HEK293T (cell line): ENCODE data around the gene RRP36.

ENCODE experiments used
- CTCF ChIA-PET: fragments of 350-600 bp; formaldehyde crosslinking; extraction: SDS; loops from one replicate; lab custom pipeline; 2021; ENCODE audit warnings: antibody characterized with exemption, inconsistent platforms; lab: Yijun Ruan, JAX
- POLR2A ChIA-PET: fragments of 350-600 bp; formaldehyde crosslinking; extraction: SDS; loops from one replicate; lab custom pipeline; 2020; ENCODE audit warnings: antibody characterized with exemption, inconsistent platforms; lab: Yijun Ruan, JAX
- DNase-seq: peaks from one replicate; pipeline ENCODE4 v3.0.0; 2012; ENCODE audit warnings: mixed read lengths; ENCODE audit errors: extremely low spot score
- ARNT ChIP-seq: fragments of 450-650 bp; IDR thresholded peaks from 2 replicates; pipeline ENCODE4 v1.6.1; 2017; ENCODE audit warnings: mild to moderate bottlenecking
- BHLHE40 ChIP-seq: fragments of 450-650 bp; IDR thresholded peaks from 2 replicates; pipeline ENCODE4 v1.6.1; 2016; ENCODE audit warnings: mild to moderate bottlenecking, moderate library complexity, borderline replicate concordance
- CTBP1 ChIP-seq: fragments of 450-650 bp; IDR thresholded peaks from 2 replicates; pipeline ENCODE4 v1.6.1; 2016; ENCODE audit warnings: borderline replicate concordance
- ELF4 ChIP-seq: fragments of 450-650 bp; IDR thresholded peaks from 2 replicates; pipeline ENCODE4 v1.6.1; 2017; ENCODE audit warnings: antibody characterized with exemption
- FOXA1 ChIP-seq: fragments of 450-650 bp; IDR thresholded peaks from 2 replicates; pipeline ENCODE4 v1.6.1; 2016; ENCODE audit warnings: mild to moderate bottlenecking
- FOXK2 ChIP-seq: fragments of 450-650 bp; IDR thresholded peaks from 2 replicates; pipeline ENCODE4 v1.6.1; 2016; ENCODE audit warnings: mild to moderate bottlenecking
- FOXM1 ChIP-seq: fragments of 450-650 bp; IDR thresholded peaks from 2 replicates; pipeline ENCODE4 v1.6.1; 2017; ENCODE audit warnings: mild to moderate bottlenecking, borderline replicate concordance
- HDGF ChIP-seq: fragments of 450-650 bp; IDR thresholded peaks from 2 replicates; pipeline ENCODE4 v1.6.1; 2017; ENCODE audit warnings: antibody characterized with exemption, borderline replicate concordance
- L3MBTL2 ChIP-seq: fragments of 450-650 bp; conservative IDR thresholded peaks from 2 replicates; pipeline ENCODE4 v1.6.1; 2016; ENCODE audit warnings: mild to moderate bottlenecking
- LEF1 ChIP-seq: fragments of 450-650 bp; IDR thresholded peaks from 2 replicates; pipeline ENCODE4 v1.6.1; 2017; ENCODE audit warnings: mild to moderate bottlenecking, borderline replicate concordance
- NFRKB ChIP-seq: fragments of 450-650 bp; IDR thresholded peaks from 2 replicates; pipeline ENCODE4 v1.6.1; 2016; ENCODE audit warnings: mild to moderate bottlenecking, moderate library complexity
- SP1 ChIP-seq: fragments of 450-650 bp; IDR thresholded peaks from 2 replicates; pipeline ENCODE4 v1.6.1; 2017
- SUZ12 ChIP-seq: fragments of 450-650 bp; IDR thresholded peaks from 2 replicates; pipeline ENCODE4 v1.6.1; 2016; ENCODE audit warnings: mild to moderate bottlenecking
- TARDBP ChIP-seq: fragments of 450-650 bp; IDR thresholded peaks from 2 replicates; pipeline ENCODE4 v1.6.1; 2016
- ZNF384 ChIP-seq: fragments of 450-650 bp; IDR thresholded peaks from 2 replicates; pipeline ENCODE4 v1.6.1; 2016
- TF ChIP-seq, protein P1 (sequence below): fragments of 450-650 bp; IDR thresholded peaks from 2 replicates; pipeline ENCODE4 v1.6.1; 2016

The RRP36 gene

DNA sequence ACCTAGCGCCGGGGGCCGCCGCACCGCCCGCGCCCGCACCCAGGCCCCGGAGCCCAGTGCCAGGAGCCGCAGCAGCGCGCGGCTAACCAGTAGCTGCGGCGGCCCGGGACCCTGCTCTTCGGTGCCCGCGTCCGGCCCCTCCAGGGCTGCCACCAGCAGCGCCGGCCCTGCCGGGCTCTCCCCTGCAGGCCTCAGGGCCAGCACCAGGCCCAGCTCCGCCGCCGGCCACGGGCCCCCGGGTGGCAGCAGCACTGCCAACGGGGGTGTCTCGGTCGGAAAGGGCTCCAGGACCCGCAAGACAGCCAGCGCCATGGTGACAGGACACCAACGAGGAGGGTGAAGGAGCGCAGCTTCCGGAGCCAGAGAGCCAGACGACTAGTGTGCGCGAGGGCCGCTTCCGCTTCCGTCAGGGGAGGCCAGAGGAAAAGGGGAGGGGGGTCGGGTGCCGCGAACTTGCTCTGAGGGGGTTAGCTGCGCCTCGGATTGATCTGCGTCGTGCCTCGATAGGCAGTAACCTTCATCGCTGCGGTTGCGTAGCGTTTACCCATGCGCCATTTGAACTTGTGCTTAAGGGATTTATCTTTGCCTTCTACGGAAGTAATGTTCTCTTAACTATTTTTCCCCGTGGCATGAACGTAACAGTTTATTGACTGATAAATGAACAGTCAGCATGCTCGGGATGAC lies 42.4 kb upstream of the RRP36 start, which contains the start of gene PEX6:
Gene PEX6, minus strand, starts transcription at position 343 of the 684 bp plus-strand sequence. Its CDS starts 31 bp downstream, at position 312.
- DNase-seq, result peak; percentile 84
- ChIA-PET CTCF (interaction anchor here (1.1 kb wide), 1 partner anchor 80 kb away, joined by 4 read pairs; no protein-coding TSS in a partner anchor), POLR2A (interaction anchor here (0.7 to 3.9 kb wide), 32 partner anchors 9 to 265 kb away, joined by 3 to 47 read pairs (median 5); partner anchors contain the start of genes CNPY3, CUL7, GNMT and KLC4)
- TF ChIP-seq NFRKB (no peak), HDGF (no peak), LEF1 (peak; percentile 66; the same call in 1 of the 2 replicates), SP1 (no peak), ELF4 (peak; percentile 59), L3MBTL2 (peak; percentile 36; the same call in 1 of the 2 replicates), ARNT (no peak), FOXK2 (no peak), FOXA1 (no peak), SUZ12 (no peak), FOXM1 (no peak), CTBP1 (no peak)

DNA sequence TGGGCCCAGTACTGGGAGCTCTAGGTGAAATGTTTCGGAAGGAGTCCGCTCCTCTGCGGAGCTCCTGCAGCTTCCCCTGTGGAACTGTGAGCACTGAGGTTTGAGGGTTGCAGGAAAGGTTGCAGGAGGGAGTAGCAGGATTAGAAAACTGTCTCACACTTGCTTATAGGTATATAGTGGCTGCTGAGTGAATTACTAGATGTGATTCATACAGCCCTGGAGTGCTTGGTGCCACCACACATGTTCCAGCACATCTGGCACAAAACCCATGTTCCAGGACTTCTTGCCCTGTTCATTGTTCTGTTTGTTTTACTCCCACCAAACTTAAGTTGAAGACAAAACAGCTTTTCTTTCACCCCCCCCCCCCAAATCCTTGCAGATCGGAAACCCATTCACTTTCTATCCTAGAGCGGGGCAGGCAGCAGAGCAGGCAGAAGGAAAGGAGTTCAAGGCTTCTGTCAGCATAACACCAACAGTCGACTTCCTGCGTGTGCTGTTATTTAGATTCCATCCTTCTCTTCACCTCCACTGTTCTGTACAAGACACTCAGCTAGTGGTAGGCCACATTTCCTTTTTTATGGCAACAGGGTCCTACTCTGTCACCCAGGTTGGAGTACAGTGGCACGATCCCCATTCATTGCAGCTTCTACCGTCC lies 41.8 kb upstream of the RRP36 start:
- no peak for TF ChIP-seq FOXM1
- DNase-seq, result no peak
- CTCF ChIA-PET, result interaction anchor here (0.6 kb wide), 1 partner anchor 415 kb away, joined by 3 read pairs; no protein-coding TSS in a partner anchor
- POLR2A ChIA-PET, result interaction anchor here (0.7 to 3.9 kb wide), 28 partner anchors 9 to 195 kb away, joined by 3 to 47 read pairs (median 5); partner anchors contain the start of genes CNPY3, CUL7, GNMT and KLC4

DNA sequence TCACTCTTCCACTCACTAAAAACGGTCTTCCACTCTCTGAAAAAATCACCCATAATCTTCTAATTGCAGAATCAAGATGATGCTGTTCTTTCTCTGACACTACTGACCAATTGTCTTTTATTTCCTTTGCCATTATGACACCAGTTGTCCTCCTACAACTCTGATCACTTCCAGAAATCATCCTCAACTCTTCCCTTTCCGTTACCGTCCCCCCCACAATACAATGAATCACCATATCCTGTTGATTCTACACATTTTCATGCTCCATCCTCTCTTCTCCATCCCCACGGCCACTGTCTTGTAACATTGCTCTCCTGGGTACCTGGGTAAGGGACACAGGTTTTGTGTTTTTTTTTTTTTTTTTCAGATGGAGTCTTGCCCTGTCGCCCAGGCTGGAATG lies 39.6 kb upstream of the RRP36 start:
- ChIA-PET CTCF (no interaction called here), POLR2A (interaction anchor here (3.9 kb wide), 1 partner anchor 40 kb away, joined by 19 read pairs; the partner anchor contains the start of gene RRP36)
- no peak for DNase-seq
- TF ChIP-seq L3MBTL2, result no peak

DNA sequence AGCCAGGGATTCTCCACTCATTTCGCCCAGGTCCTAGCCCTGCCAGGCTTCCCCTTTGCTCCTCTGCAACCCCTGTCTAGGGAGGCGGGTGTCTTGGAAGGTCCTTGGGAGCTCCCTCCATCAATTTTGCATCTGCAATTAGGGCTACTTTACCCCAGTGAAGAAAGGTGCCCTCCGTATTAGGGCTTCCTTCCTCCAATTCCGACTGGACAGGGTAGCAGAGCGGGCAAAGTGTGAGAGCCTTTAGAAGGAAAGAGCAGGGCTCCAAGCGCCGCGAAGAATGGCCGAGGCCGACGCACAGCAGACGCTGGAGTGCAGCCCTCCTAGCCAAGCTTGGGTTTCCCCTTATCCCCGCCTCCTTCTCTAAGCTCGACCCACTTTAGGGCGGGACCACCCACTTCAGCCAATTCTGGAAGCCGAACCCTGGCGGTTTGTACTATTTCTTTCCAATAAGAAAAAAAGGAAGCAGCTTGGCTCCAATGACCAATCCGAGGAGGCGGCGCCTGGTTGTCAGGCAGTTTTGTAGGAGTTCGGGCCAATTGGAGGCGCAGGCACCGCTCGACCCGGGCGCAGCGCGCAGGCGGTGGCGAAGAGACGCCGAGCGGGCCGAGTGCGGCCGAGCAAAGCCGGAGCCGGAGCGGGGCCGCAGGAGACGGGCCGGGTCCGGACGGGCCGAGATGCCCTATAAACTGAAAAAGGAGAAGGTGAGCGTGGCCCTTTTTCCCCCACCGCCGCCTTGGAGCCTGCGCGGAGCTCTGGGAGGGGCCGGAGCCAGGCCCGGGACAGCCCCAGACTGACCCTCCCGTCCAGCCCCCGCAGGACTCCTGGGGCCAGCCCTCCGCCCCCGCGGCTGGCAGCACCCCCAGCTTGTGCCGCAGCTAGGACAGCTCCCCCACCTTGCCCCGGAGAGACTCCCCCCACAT lies 37.2 kb upstream of the RRP36 start, which contains the start of gene PPP2R5D:
Gene PPP2R5D, plus strand, starts transcription at position 570 of the 923 bp plus-strand sequence. Its CDS starts 108 bp downstream, at position 678.
- TF ChIP-seq SP1, result no peak
- TF ChIP-seq SUZ12, result no peak
- 0 out of 2 replicates have a peak, but pooled peaks have one; percentile 37 for TF ChIP-seq HDGF
- no peak for TF ChIP-seq FOXK2
- no peak for TF ChIP-seq ARNT
- TF ChIP-seq CTBP1, result no peak
- no peak for TF ChIP-seq LEF1
- TF ChIP-seq, protein P1, sequence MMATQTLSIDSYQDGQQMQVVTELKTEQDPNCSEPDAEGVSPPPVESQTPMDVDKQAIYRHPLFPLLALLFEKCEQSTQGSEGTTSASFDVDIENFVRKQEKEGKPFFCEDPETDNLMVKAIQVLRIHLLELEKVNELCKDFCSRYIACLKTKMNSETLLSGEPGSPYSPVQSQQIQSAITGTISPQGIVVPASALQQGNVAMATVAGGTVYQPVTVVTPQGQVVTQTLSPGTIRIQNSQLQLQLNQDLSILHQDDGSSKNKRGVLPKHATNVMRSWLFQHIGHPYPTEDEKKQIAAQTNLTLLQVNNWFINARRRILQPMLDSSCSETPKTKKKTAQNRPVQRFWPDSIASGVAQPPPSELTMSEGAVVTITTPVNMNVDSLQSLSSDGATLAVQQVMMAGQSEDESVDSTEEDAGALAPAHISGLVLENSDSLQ, result no peak
- TF ChIP-seq L3MBTL2, result no peak
- TF ChIP-seq FOXM1, result no peak
- TF ChIP-seq ZNF384, result no peak
- TF ChIP-seq TARDBP, result no peak
- no peak for TF ChIP-seq FOXA1
- 0 out of 2 replicates have a peak, but pooled peaks have one; percentile 27 for TF ChIP-seq ELF4
- TF ChIP-seq NFRKB, result no peak
- TF ChIP-seq BHLHE40, result no peak
- CTCF ChIA-PET, result interaction anchor here (0.8 kb wide), 1 partner anchor 159 kb away, joined by 4 read pairs; no protein-coding TSS in a partner anchor
- DNase-seq, result peak; percentile 95
- POLR2A ChIA-PET, result interaction anchor here (0.6 to 2.5 kb wide), 44 partner anchors 8 to 591 kb away, joined by 3 to 78 read pairs (median 5); partner anchors contain the start of genes CNPY3, CUL7, KLC4 and KLHDC3

- TF ChIP-seq ARNT (no peak), SP1 (no peak), LEF1 (no peak), SUZ12 (no peak), TARDBP (no peak), ELF4 (no peak), FOXK2 (no peak), L3MBTL2 (no peak), NFRKB (no peak), FOXA1 (no peak), BHLHE40 (no peak), HDGF (no peak), FOXM1 (no peak), ZNF384 (no peak), CTBP1 (no peak)
- TF ChIP-seq, protein P1, result no peak
- DNase-seq, result no peak
- CTCF ChIA-PET, result no interaction called here
- POLR2A ChIA-PET, result interaction anchor here (1.0 to 2.5 kb wide), 12 partner anchors 10 to 105 kb away, joined by 3 to 78 read pairs (median 12); partner anchors contain the start of genes CNPY3, CUL7, KLHDC3 and MEA1
Observed at GRCh38 chr6:42984924-42985475, 36.4 kb upstream of the RRP36 start.
